Measurements from ENCODE around the gene MXRA7.

The MXRA7 gene

DNA sequence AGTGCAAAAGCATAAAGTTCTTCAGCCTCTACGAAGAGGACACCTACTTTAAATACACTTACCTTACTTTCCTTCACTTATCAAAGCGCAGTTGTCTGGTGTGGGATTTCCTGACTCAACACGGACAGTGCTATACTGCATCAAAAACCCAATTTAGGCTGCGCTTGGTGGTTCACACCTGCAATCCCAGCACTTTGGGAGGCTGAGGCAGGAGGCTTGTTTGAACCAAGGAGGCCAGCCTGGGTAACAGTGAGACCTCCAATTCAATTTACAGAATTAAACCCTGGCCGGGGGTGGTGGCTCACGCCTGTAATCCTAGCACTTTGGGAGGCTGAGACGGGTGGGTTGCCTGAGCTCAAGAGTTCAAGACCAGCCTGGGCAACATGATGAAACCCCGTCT is 11.5 kb upstream of the MXRA7 start:
- intact Hi-C loops (cut with DNase I; ENCODE audit: low total_unique reads), result no loop called here
- no peak for DNase-seq
- Histone ChIP-seq H3K27me3 (no peaks in the 10 kb centered on the region), H3K4me1 (peaks cover 0 to 35% (median 27%) of the 10 kb centered on the region in 4 donors), H3K9me3 (no peaks in the 10 kb centered on the region), H3K4me3 (no peak overlapping the region), H3K36me3 (peaks cover 76% of the 10 kb centered on the region in 3 donors), H3K27ac (no peak overlapping the region)
- TF ChIP-seq, protein P1, sequence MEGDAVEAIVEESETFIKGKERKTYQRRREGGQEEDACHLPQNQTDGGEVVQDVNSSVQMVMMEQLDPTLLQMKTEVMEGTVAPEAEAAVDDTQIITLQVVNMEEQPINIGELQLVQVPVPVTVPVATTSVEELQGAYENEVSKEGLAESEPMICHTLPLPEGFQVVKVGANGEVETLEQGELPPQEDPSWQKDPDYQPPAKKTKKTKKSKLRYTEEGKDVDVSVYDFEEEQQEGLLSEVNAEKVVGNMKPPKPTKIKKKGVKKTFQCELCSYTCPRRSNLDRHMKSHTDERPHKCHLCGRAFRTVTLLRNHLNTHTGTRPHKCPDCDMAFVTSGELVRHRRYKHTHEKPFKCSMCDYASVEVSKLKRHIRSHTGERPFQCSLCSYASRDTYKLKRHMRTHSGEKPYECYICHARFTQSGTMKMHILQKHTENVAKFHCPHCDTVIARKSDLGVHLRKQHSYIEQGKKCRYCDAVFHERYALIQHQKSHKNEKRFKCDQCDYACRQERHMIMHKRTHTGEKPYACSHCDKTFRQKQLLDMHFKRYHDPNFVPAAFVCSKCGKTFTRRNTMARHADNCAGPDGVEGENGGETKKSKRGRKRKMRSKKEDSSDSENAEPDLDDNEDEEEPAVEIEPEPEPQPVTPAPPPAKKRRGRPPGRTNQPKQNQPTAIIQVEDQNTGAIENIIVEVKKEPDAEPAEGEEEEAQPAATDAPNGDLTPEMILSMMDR (IDR thresholded peaks at IDR 0.05), result no peak

DNA sequence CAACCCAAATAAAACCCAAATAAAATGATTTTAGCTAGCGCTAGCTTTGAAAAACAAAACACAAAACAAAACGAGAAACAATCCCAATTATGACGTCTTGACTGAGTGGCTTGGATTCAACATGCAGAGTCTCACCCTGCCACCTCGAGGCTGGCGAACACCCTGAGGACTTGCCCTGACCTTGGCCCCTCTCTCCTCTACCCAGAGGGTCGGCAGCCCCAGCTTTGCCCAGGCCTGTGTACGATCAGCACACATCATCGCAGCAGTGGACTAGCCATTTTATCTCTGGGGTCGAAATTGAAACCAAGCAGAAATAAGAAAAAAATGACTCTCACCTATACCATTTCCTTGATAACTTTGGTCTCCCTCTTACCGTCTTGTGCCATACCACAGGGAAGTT is 10.7 kb upstream of the MXRA7 start:
- TF ChIP-seq, protein P1 (IDR thresholded peaks at IDR 0.05), result no peak
- H3K36me3 ChIP-seq, result peaks cover 80 to 84% (median 84%) of the 10 kb centered on the region in 3 donors
- no peak overlapping the region for H3K27ac ChIP-seq
- DNase-seq, result no peak
- no peaks in the 10 kb centered on the region for H3K9me3 ChIP-seq
- peaks cover 0 to 42% (median 28%) of the 10 kb centered on the region in 4 donors for H3K4me1 ChIP-seq
- no peaks in the 10 kb centered on the region for H3K27me3 ChIP-seq
- no peak overlapping the region for H3K4me3 ChIP-seq
- intact Hi-C loops (cut with DNase I; ENCODE audit: low total_unique reads), result no loop called here

GRCh38 chr17:76720941-76721340 is 10.2 kb upstream of the MXRA7 start:
- H3K36me3 ChIP-seq, result peaks cover 85 to 89% (median 89%) of the 10 kb centered on the region in 3 donors
- H3K27me3 ChIP-seq, result no peaks in the 10 kb centered on the region
- DNase-seq, result no peak
- H3K9me3 ChIP-seq, result no peaks in the 10 kb centered on the region
- H3K4me3 ChIP-seq, result no peak overlapping the region
- intact Hi-C loops (cut with DNase I; ENCODE audit: low total_unique reads), result no loop called here
- TF ChIP-seq, protein P1 (IDR thresholded peaks at IDR 0.05), result no peak
- no peak overlapping the region for H3K27ac ChIP-seq
- H3K4me1 ChIP-seq, result peaks cover 0 to 47% (median 28%) of the 10 kb centered on the region in 4 donors

- Histone ChIP-seq H3K4me3 (no peak overlapping the region), H3K27me3 (no peaks in the 10 kb centered on the region), H3K4me1 (peaks cover 0 to 51% (median 28%) of the 10 kb centered on the region in 4 donors), H3K9me3 (no peaks in the 10 kb centered on the region), H3K36me3 (peaks cover 85 to 96% (median 96%) of the 10 kb centered on the region in 3 donors), H3K27ac (no peak overlapping the region)
- peak in 1 of 2 donors; percentile 51 for DNase-seq
- intact Hi-C loops (cut with DNase I; ENCODE audit: low total_unique reads), result no loop called here
- TF ChIP-seq, protein P1 (IDR thresholded peaks at IDR 0.05), result no peak
These were observed 9.4 kb upstream of the MXRA7 start for GRCh38 chr17:76720211-76720610.

GRCh38 chr17:76718516-76718915 is 7.8 kb upstream of the MXRA7 start:
- Histone ChIP-seq H3K9me3 (no peaks in the 10 kb centered on the region), H3K4me1 (peaks cover 0 to 38% (median 14%) of the 10 kb centered on the region in 4 donors), H3K4me3 (no peak overlapping the region), H3K27me3 (no peaks in the 10 kb centered on the region), H3K36me3 (peaks cover 71 to 95% (median 91%) of the 10 kb centered on the region in 3 donors), H3K27ac (no peak overlapping the region)
- TF ChIP-seq, protein P1 (IDR thresholded peaks at IDR 0.05), result no peak
- no peak for DNase-seq
- intact Hi-C loops (cut with DNase I; ENCODE audit: low total_unique reads), result loop anchor here (5.0 to 10.0 kb wide), 4 partner anchors 46 to 194 kb away; no protein-coding TSS in a partner anchor

- no peaks in the 10 kb centered on the region for H3K9me3 ChIP-seq
- intact Hi-C loops (cut with DNase I; ENCODE audit: low total_unique reads), result loop anchor here (5.0 to 10.0 kb wide), 4 partner anchors 45 to 192 kb away; no protein-coding TSS in a partner anchor
- TF ChIP-seq, protein P1 (IDR thresholded peaks at IDR 0.05), result no peak
- peaks cover 56 to 90% (median 85%) of the 10 kb centered on the region in 3 donors for H3K36me3 ChIP-seq
- peak overlapping the region; percentile 48 for H3K27ac ChIP-seq
- no peaks in the 10 kb centered on the region for H3K27me3 ChIP-seq
- peak in 1 of 2 donors; percentile 39 for DNase-seq
- no peak overlapping the region for H3K4me3 ChIP-seq
- peaks cover 0 to 29% (median 8%) of the 10 kb centered on the region in 4 donors for H3K4me1 ChIP-seq
These were observed 6.1 kb upstream of the MXRA7 start for GRCh38 chr17:76716839-76717215.

Measured in tibial artery (tissue), 4 donors.